IMR-90 (cell line): ENCODE measurements around the gene DIP2C. TPM values are rescaled to one million over a fixed set of nuclear protein-coding genes. Genes with fewer than 3 reads are reported as not detected.

Experiments
- ATAC-seq: fragments of 200-7000 bp; cut with Tn5 transposase; 2 replicates; pipeline ENCODE4 v1.9.1; 2020; ENCODE audit warnings: low read depth, mild to moderate bottlenecking, moderate library complexity
- BruUV-seq: library from RNA; stranded (reverse); fragments of 400-500 nt; replicated peaks from 2 replicates; lab custom pipeline; 2021; lab: Mats Ljungman, UMichigan
- CTCF ChIA-PET: fragments of 300-600 bp; formaldehyde crosslinking; extraction: SDS; loops from one replicate; lab custom pipeline; 2021; ENCODE audit warnings: antibody characterized with exemption; lab: Yijun Ruan, JAX
- POLR2A ChIA-PET: fragments of 300-600 bp; sonication (Branson Sonifier 250); formaldehyde crosslinking; loops from one replicate; lab custom pipeline; 2022; ENCODE audit warnings: antibody characterized with exemption; ENCODE audit not compliant: unreplicated experiment; lab: Charles Lee
- DNase-seq: peaks from one replicate; pipeline ENCODE4 v3.0.0; 2013
- H2AFZ ChIP-seq: replicated peaks from 2 replicates; pipeline ENCODE3; 2013; ENCODE audit warnings: low read length, mild to moderate bottlenecking; ENCODE audit not compliant: poor library complexity
- H2AK5ac ChIP-seq: 2 replicates; pipeline ENCODE4 v1.6.1; 2013; ENCODE audit warnings: low read depth, low read length, inconsistent platforms
- H2AK9ac ChIP-seq: replicated peaks from 2 replicates; pipeline ENCODE3; 2013; ENCODE audit warnings: mild to moderate bottlenecking, low read depth, low read length, moderate library complexity; ENCODE audit not compliant: poor library complexity
- H2BK120ac ChIP-seq: 2 replicates; pipeline ENCODE4 v1.6.1; 2013; ENCODE audit warnings: low read depth, low read length, inconsistent platforms
- H2BK15ac ChIP-seq: 3 replicates; pipeline ENCODE4 v1.6.1; 2013; ENCODE audit warnings: low read depth, low read length, inconsistent platforms
- H2BK20ac ChIP-seq: 2 replicates; pipeline ENCODE4 v1.6.1; 2013; ENCODE audit warnings: low read depth, mild to moderate bottlenecking, inconsistent platforms, low read length, moderate library complexity
- H2BK5ac ChIP-seq: 2 replicates; pipeline ENCODE4 v1.6.1; 2013; ENCODE audit warnings: mild to moderate bottlenecking, low read depth, low read length, inconsistent platforms; ENCODE audit not compliant: poor library complexity, severe bottlenecking
- H3K14ac ChIP-seq: replicated peaks from 2 replicates; pipeline ENCODE4 v1.6.1; 2013; ENCODE audit warnings: low read depth, low read length, inconsistent platforms
- H3K18ac ChIP-seq: 2 replicates; pipeline ENCODE4 v1.6.1; 2013; ENCODE audit warnings: low read depth, low read length, control low read depth
- H3K23ac ChIP-seq: 2 replicates; pipeline ENCODE4 v1.6.1; 2013; ENCODE audit warnings: low read depth, low read length, inconsistent platforms
- H3K27ac ChIP-seq: 2 replicates; pipeline ENCODE4 v1.5.1; 2013; ENCODE audit warnings: mild to moderate bottlenecking, control low read depth, low read length; ENCODE audit not compliant: insufficient read depth
- H3K27me3 ChIP-seq: 2 replicates; pipeline ENCODE4 v1.6.1; 2013; ENCODE audit warnings: low read length; ENCODE audit not compliant: control insufficient read depth, insufficient read depth
- H3K36me3 ChIP-seq: 2 replicates; pipeline ENCODE4 v1.6.1; 2013; ENCODE audit warnings: low read length, mixed read lengths; ENCODE audit not compliant: control insufficient read depth, insufficient read depth
- H3K4ac ChIP-seq: 2 replicates; pipeline ENCODE4 v1.6.1; 2013; ENCODE audit warnings: low read depth, low read length, inconsistent platforms
- H3K4me1 ChIP-seq: 2 replicates; pipeline ENCODE4 v1.6.1; 2013; ENCODE audit warnings: low read length, mixed read lengths; ENCODE audit not compliant: control insufficient read depth, insufficient read depth
- H3K4me2 ChIP-seq: 2 replicates; pipeline ENCODE4 v1.6.1; 2013; ENCODE audit warnings: low read depth, mild to moderate bottlenecking, control low read depth, low read length, moderate library complexity
- H3K4me3 ChIP-seq: 2 replicates; pipeline ENCODE4 v1.5.1; 2013; ENCODE audit warnings: low read depth, mild to moderate bottlenecking, control low read depth, low read length, moderate library complexity; ENCODE audit not compliant: insufficient read depth
- H3K56ac ChIP-seq: 2 replicates; pipeline ENCODE4 v1.6.1; 2013; ENCODE audit warnings: low read length, inconsistent platforms; ENCODE audit not compliant: insufficient read depth; ENCODE audit errors: extremely low read depth
- H3K79me1 ChIP-seq, 2 experiments: 2 replicates each; pipeline ENCODE4 v1.6.1; 2013; ENCODE audit warnings: low read length in 2 of 2, inconsistent platforms in 1 of 2, low read depth in 1 of 2
- H3K9ac ChIP-seq: 2 replicates; pipeline ENCODE4 v1.6.1; 2013; ENCODE audit warnings: low read depth, low read length, control low read depth
- H3K9me1 ChIP-seq: 2 replicates; pipeline ENCODE4 v1.6.1; 2013; ENCODE audit warnings: low read length, inconsistent platforms; ENCODE audit not compliant: insufficient read depth
- H3K9me3 ChIP-seq: 2 replicates; pipeline ENCODE4 v1.6.1; 2013; ENCODE audit warnings: low read length; ENCODE audit not compliant: control insufficient read depth, insufficient read depth
- H4K20me1 ChIP-seq: 2 replicates; pipeline ENCODE4 v1.6.1; 2013; ENCODE audit warnings: low read length, inconsistent platforms; ENCODE audit not compliant: insufficient read depth
- H4K5ac ChIP-seq: 2 replicates; pipeline ENCODE4 v1.6.1; 2013; ENCODE audit warnings: mild to moderate bottlenecking, low read depth, low read length, control low read depth
- H4K8ac ChIP-seq, 2 experiments: 2 replicates each; pipeline ENCODE4 v1.6.1; 2013; ENCODE audit warnings: low read depth in 2 of 2, low read length in 2 of 2, control low read depth in 1 of 2, inconsistent platforms in 1 of 2
- H4K91ac ChIP-seq: 2 replicates; pipeline ENCODE4 v1.6.1; 2013; ENCODE audit warnings: low read depth, low read length, inconsistent platforms; ENCODE audit not compliant: insufficient read depth
- BHLHE40 ChIP-seq: fragments of 150-350 bp; IDR thresholded peaks from 2 replicates; pipeline ENCODE4 v1.6.1; 2016; ENCODE audit warnings: mild to moderate bottlenecking, low read depth, low read length
- MAZ ChIP-seq: IDR thresholded peaks from 2 replicates; pipeline ENCODE4 v1.6.1; 2012; ENCODE audit warnings: low read depth, mild to moderate bottlenecking, low read length, improper control_type of control experiment, moderate library complexity, borderline replicate concordance
- MXI1 ChIP-seq: IDR thresholded peaks from 2 replicates; pipeline ENCODE4 v1.6.1; 2012; ENCODE audit warnings: low read depth, mild to moderate bottlenecking, low read length, moderate library complexity, borderline replicate concordance
- POLR2A ChIP-seq: IDR thresholded peaks from 2 replicates; pipeline ENCODE4 v1.6.1; 2012; ENCODE audit warnings: mild to moderate bottlenecking, low read depth, low read length
- RAD21 ChIP-seq: IDR thresholded peaks from 2 replicates; pipeline ENCODE4 v1.6.1; 2012; ENCODE audit warnings: low read length, improper control_type of control experiment
- RCOR1 ChIP-seq: IDR thresholded peaks from 2 replicates; pipeline ENCODE4 v1.6.1; 2012; ENCODE audit warnings: mild to moderate bottlenecking, low read length, improper control_type of control experiment; ENCODE audit not compliant: insufficient replicate concordance
- SMC3 ChIP-seq: fragments of 150-350 bp; IDR thresholded peaks from 2 replicates; pipeline ENCODE4 v1.6.1; 2016; ENCODE audit warnings: low read depth, mild to moderate bottlenecking, antibody characterized with exemption, low read length, moderate library complexity
- WGBS, 2 experiments: methylation state at CpG; one replicate each; pipeline versions ENCODE4 v1.1.5 to v1.1.7; 2013; ENCODE audit warnings: missing lambda C conversion rate in 2 of 2; ENCODE audit not compliant: insufficient read length in 1 of 2; ENCODE audit errors: extremely low coverage in 2 of 2; 5-methylcytosine and 5-hydroxymethylcytosine counted together
- dilution Hi-C: fragments of 300-500 bp; cut with HindIII; formaldehyde crosslinking; loops from one replicate; pipeline ENCODE4 v1.14.3; 2018; ENCODE audit warnings: low sequenced_read_pairs; ENCODE audit not compliant: unreplicated experiment
- in situ Hi-C: fragments of 300-500 bp; cut with MboI; formaldehyde crosslinking; loops from 3 replicates; pipeline ENCODE4 v1.14.3; 2019; ENCODE audit warnings: low sequenced_read_pairs, inconsistent platforms, mixed read lengths
- intact Hi-C: fragments of 100-400 bp; cut with micrococcal nuclease; formaldehyde crosslinking; loops from 2 replicates; pipeline ENCODE4 v1.10.0; 2022
- polyA plus RNA-seq, 3 experiments: library from polyadenylated mRNA; depleted of rRNA; stranded (reverse); fragments of >200 nt; gene quantifications; 2 replicates each; pipeline ENCODE4 v1.2.3, GENCODE V29; 2012; ENCODE audit warnings: low replicate concordance in 1 of 3
- total RNA-seq: library from RNA; depleted of rRNA; stranded (reverse); fragments of >200 nt; gene quantifications from 2 replicates; pipeline ENCODE4 v1.2.3, GENCODE V29; 2012
- TF ChIP-seq, protein P1 (sequence below): fragments of 150-350 bp; IDR thresholded peaks from 2 replicates; pipeline ENCODE4 v1.6.1; 2016; ENCODE audit warnings: low read depth, mild to moderate bottlenecking, low read length, moderate library complexity, borderline replicate concordance
- TF ChIP-seq, protein P2 (sequence below): fragments of 150-350 bp; IDR thresholded peaks from 2 replicates; pipeline ENCODE4 v1.6.1; 2017; ENCODE audit warnings: mild to moderate bottlenecking, antibody characterized with exemption, low read length, low read depth

The DIP2C gene
- total and polyA plus RNA-seq, 2 of the 4 experiments (the other 2 are of a cell fraction), result 8.6 to 17.3 TPM

DNA sequence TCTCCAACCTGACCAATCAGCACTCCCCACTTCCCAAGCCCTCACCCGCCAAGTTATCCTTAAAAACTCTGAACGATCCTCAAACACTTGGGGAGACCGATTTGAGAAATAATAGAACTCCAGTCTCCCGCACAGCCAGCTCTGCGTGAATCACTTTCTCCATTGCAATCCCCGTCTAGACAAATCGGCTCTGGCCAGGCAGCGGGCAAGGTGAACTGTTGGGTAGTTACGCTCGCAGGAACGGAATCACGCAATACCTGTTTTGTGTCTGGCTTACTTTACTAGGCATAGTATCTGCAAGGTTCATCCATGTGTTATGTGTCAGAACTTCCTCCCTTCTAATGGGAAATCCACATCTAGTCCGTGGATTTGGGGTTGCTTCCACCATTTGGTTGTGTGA lies 282.5 kb downstream of the DIP2C start:
- no peak overlapping the region for H2BK120ac ChIP-seq
- no peak for TF ChIP-seq MAZ
- no peak for TF ChIP-seq BHLHE40
- TF ChIP-seq RCOR1, result no peak
- no peak for TF ChIP-seq RAD21
- no peak for TF ChIP-seq SMC3
- no peak for TF ChIP-seq MXI1
- TF ChIP-seq, protein P1, sequence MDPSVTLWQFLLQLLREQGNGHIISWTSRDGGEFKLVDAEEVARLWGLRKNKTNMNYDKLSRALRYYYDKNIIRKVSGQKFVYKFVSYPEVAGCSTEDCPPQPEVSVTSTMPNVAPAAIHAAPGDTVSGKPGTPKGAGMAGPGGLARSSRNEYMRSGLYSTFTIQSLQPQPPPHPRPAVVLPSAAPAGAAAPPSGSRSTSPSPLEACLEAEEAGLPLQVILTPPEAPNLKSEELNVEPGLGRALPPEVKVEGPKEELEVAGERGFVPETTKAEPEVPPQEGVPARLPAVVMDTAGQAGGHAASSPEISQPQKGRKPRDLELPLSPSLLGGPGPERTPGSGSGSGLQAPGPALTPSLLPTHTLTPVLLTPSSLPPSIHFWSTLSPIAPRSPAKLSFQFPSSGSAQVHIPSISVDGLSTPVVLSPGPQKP, result no peak
- TF ChIP-seq, protein P2, sequence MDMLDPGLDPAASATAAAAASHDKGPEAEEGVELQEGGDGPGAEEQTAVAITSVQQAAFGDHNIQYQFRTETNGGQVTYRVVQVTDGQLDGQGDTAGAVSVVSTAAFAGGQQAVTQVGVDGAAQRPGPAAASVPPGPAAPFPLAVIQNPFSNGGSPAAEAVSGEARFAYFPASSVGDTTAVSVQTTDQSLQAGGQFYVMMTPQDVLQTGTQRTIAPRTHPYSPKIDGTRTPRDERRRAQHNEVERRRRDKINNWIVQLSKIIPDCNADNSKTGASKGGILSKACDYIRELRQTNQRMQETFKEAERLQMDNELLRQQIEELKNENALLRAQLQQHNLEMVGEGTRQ, result no peak
- TF ChIP-seq POLR2A, result no peak
- H3K4ac ChIP-seq, result no peak overlapping the region
- ChIA-PET CTCF (no interaction called here), POLR2A (no interaction called here)
- H4K8ac ChIP-seq, result no peak overlapping the region
- H2BK5ac ChIP-seq, result no peak overlapping the region
- H3K14ac ChIP-seq, result no peak overlapping the region
- dilution Hi-C loops, result no loop called here
- H4K91ac ChIP-seq, result peak overlapping the region; percentile 7; the same call in 1 of the 2 replicates
- H3K36me3 ChIP-seq, result peaks cover 26% of the 10 kb centered on the region
- H3K4me1 ChIP-seq, result peaks cover 7% of the 10 kb centered on the region
- H3K4me2 ChIP-seq, result no peak overlapping the region
- no peak overlapping the region for H4K5ac ChIP-seq
- H2AFZ ChIP-seq, result no peak overlapping the region
- no peak overlapping the region for H2AK9ac ChIP-seq
- H4K20me1 ChIP-seq, result no peaks in the 10 kb centered on the region
- H3K9me3 ChIP-seq, result no peaks in the 10 kb centered on the region; the same call in 1 of the 2 replicates
- H2BK15ac ChIP-seq, result no peak overlapping the region
- in situ Hi-C loops, result no loop called here
- no peak overlapping the region for H3K56ac ChIP-seq
- H3K4me3 ChIP-seq, result no peak overlapping the region
- no peak overlapping the region for H3K9ac ChIP-seq
- H2AK5ac ChIP-seq, result no peak overlapping the region
- no peaks in the 10 kb centered on the region for H3K27me3 ChIP-seq
- no peak overlapping the region for H2BK20ac ChIP-seq
- peaks cover 6 to 36% of the 10 kb centered on the region in 2 experiments; a peak in 3 of 4 replicates for H3K79me1 ChIP-seq
- H3K18ac ChIP-seq, result no peak overlapping the region
- DNase-seq, result no peak
- peaks cover 5% of the 10 kb centered on the region; the same call in 1 of the 2 replicates for H3K9me1 ChIP-seq
- no peak overlapping the region for H3K27ac ChIP-seq
- no peak overlapping the region for H3K23ac ChIP-seq
- 87% methylated on average over 2 of the region's 13 CpGs; no CpG with 5 or more reads in 1 of the 2 experiments for WGBS, 2 experiments
- intact Hi-C loops, result no loop called here
- no TSS peak for BruUV-seq
- no peak for ATAC-seq
